ENCODE data around the gene LAMA1.

- TF ChIP-seq CTCF (conservative IDR thresholded peaks at IDR 0.05) (no peak), ZFX (IDR thresholded peaks at IDR 0.05) (no peak)
These were observed 119.8 kb downstream of the LAMA1 start for GRCh38 chr18:6997808-6998207.
